ENCODE data around the gene FCHO2.

FCHO2 gene

GRCh38 chr5:73129143-73129542 lies 173.3 kb downstream of the FCHO2 start:
- H4K20me1 ChIP-seq (ENCODE audit: insufficient read depth, low read length) = no peaks in the 10 kb centered on the region
- H3K4me3 ChIP-seq (ENCODE audit: low read length) = no peak overlapping the region
- H3K36me3 ChIP-seq (replicated peaks; ENCODE audit: low read depth, low read length) = no peaks in the 10 kb centered on the region
- H3K27me3 ChIP-seq (ENCODE audit: low read depth, low read length) = peaks cover 23% of the 10 kb centered on the region
- no peak overlapping the region for H3K4me2 ChIP-seq (ENCODE audit: low read length)
- no peak overlapping the region for H3K9ac ChIP-seq (ENCODE audit: low read length)
- no peak overlapping the region for H3K27ac ChIP-seq (ENCODE audit: low read length)
- peaks cover 12% of the 10 kb centered on the region for H3K4me1 ChIP-seq (ENCODE audit: low read length)
- TF ChIP-seq EZH2phosphoT487 (IDR thresholded peaks at IDR 0.05; ENCODE audit: low read depth) (no peak), CTCF (IDR thresholded peaks at IDR 0.05; ENCODE audit: low read depth, low read length) (no peak)
- H3K9me3 ChIP-seq (ENCODE audit: insufficient read depth, low read length) = no peaks in the 10 kb centered on the region
- H3K79me2 ChIP-seq (ENCODE audit: low read length) = no peaks in the 10 kb centered on the region
- H2AFZ ChIP-seq (ENCODE audit: low read depth, low read length) = no peak overlapping the region

DNA sequence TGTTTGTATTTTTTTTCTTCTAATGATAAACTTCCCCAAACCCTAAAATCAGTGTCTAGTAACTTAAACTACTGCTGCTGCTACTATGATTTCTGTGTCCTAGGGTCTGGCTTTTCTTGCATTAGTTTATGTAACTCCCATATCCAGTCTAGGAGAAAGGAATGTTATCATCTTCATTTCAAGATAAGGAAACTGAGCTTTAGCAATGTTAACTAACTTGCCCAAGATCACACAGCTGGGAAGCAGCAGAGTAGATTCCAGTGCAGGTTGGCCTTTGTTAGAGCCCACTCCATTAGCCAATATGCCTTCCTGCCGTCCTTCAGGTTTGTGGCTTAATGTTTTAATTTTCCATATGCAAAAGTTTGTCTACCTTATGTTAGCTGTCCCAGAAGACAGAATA lies 175.0 kb downstream of the FCHO2 start:
- H3K9me3 ChIP-seq (ENCODE audit: insufficient read depth, low read length) = no peaks in the 10 kb centered on the region
- no peak overlapping the region for H3K4me2 ChIP-seq (ENCODE audit: low read length)
- no peaks in the 10 kb centered on the region for H4K20me1 ChIP-seq (ENCODE audit: insufficient read depth, low read length)
- H3K79me2 ChIP-seq (ENCODE audit: low read length) = no peaks in the 10 kb centered on the region
- H3K27ac ChIP-seq (ENCODE audit: low read length) = no peak overlapping the region
- no peak overlapping the region for H3K4me3 ChIP-seq (ENCODE audit: low read length)
- H3K4me1 ChIP-seq (ENCODE audit: low read length) = peaks cover 15% of the 10 kb centered on the region
- H2AFZ ChIP-seq (ENCODE audit: low read depth, low read length) = no peak overlapping the region
- H3K27me3 ChIP-seq (ENCODE audit: low read depth, low read length) = peaks cover 22% of the 10 kb centered on the region
- H3K36me3 ChIP-seq (replicated peaks; ENCODE audit: low read depth, low read length) = no peaks in the 10 kb centered on the region
- no peak overlapping the region for H3K9ac ChIP-seq (ENCODE audit: low read length)
- no peak for TF ChIP-seq EZH2phosphoT487 (IDR thresholded peaks at IDR 0.05; ENCODE audit: low read depth)
- TF ChIP-seq CTCF (IDR thresholded peaks at IDR 0.05; ENCODE audit: low read depth, low read length) = no peak

- no peak for TF ChIP-seq CTCF (IDR thresholded peaks at IDR 0.05; ENCODE audit: low read depth, low read length)
- no peak for TF ChIP-seq EZH2phosphoT487 (IDR thresholded peaks at IDR 0.05; ENCODE audit: low read depth)
- H3K4me1 ChIP-seq (ENCODE audit: low read length) = peaks cover 17% of the 10 kb centered on the region
- H3K79me2 ChIP-seq (ENCODE audit: low read length) = no peaks in the 10 kb centered on the region
- H3K9ac ChIP-seq (ENCODE audit: low read length) = no peak overlapping the region
- no peak overlapping the region for H2AFZ ChIP-seq (ENCODE audit: low read depth, low read length)
- H4K20me1 ChIP-seq (ENCODE audit: insufficient read depth, low read length) = no peaks in the 10 kb centered on the region
- no peak overlapping the region for H3K4me2 ChIP-seq (ENCODE audit: low read length)
- no peaks in the 10 kb centered on the region for H3K36me3 ChIP-seq (replicated peaks; ENCODE audit: low read depth, low read length)
- H3K9me3 ChIP-seq (ENCODE audit: insufficient read depth, low read length) = no peaks in the 10 kb centered on the region
- peaks cover 31% of the 10 kb centered on the region for H3K27me3 ChIP-seq (ENCODE audit: low read depth, low read length)
- no peak overlapping the region for H3K27ac ChIP-seq (ENCODE audit: low read length)
- H3K4me3 ChIP-seq (ENCODE audit: low read length) = no peak overlapping the region
Measured at GRCh38 chr5:73131711-73132425, 176.0 kb downstream of the FCHO2 start.

DNA sequence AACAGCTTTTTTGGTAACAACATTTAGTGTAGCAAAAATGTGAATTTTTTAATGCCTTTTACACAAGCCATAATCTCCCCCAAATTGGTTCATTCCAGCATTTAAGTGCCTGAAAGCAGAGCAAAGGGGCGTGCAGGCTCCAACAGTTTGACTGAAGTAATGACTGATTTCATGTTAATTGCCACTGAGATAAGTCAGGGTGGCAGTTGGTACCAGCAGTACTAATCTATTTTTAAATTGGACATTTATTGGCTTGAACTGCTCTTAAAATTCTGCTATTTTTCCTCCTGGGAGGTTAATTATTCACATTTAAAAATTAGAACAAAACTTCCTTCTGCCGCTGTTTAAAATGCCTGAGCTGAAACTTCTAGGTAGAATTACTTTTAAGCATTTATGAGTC lies 176.9 kb downstream of the FCHO2 start:
- H3K9ac ChIP-seq (ENCODE audit: low read length) = no peak overlapping the region
- no peak overlapping the region for H3K4me3 ChIP-seq (ENCODE audit: low read length)
- H3K36me3 ChIP-seq (replicated peaks; ENCODE audit: low read depth, low read length) = no peaks in the 10 kb centered on the region
- no peaks in the 10 kb centered on the region for H4K20me1 ChIP-seq (ENCODE audit: insufficient read depth, low read length)
- H2AFZ ChIP-seq (ENCODE audit: low read depth, low read length) = no peak overlapping the region
- no peak overlapping the region for H3K27ac ChIP-seq (ENCODE audit: low read length)
- H3K9me3 ChIP-seq (ENCODE audit: insufficient read depth, low read length) = no peaks in the 10 kb centered on the region
- H3K4me1 ChIP-seq (ENCODE audit: low read length) = peaks cover 23% of the 10 kb centered on the region
- TF ChIP-seq CTCF (IDR thresholded peaks at IDR 0.05; ENCODE audit: low read depth, low read length) (no peak), EZH2phosphoT487 (IDR thresholded peaks at IDR 0.05; ENCODE audit: low read depth) (no peak)
- H3K27me3 ChIP-seq (ENCODE audit: low read depth, low read length) = peaks cover 31% of the 10 kb centered on the region
- no peak overlapping the region for H3K4me2 ChIP-seq (ENCODE audit: low read length)
- H3K79me2 ChIP-seq (ENCODE audit: low read length) = no peaks in the 10 kb centered on the region
